ENCODE results near the gene TAF11L11.
"Not testable (repeated sequence)": the region's sequence is repeated elsewhere in the genome, so short reads cannot be mapped to it uniquely, and the experiment has no call there.

Gene TAF11L11

GRCh38 chr5:17603880-17604279 lies at the start of gene TAF11L11:
Gene TAF11L11 (plus strand): TSS chr5:17604183.
- DNase-seq (ENCODE audit: low read depth in 2 of 2): not testable (repeated sequence)

- DNase-seq (ENCODE audit: low read depth in 2 of 2): not testable (repeated sequence)
These were observed 18.3 kb upstream of the TAF11L11 start, which contains the start of gene TAF11L7 for GRCh38 chr5:17585658-17586057. Gene TAF11L7 (minus strand): TSS chr5:17585758.

GRCh38 chr5:17590860-17591259 lies 13.1 kb upstream of the TAF11L11 start, which contains the start of gene TAF11L8:
Gene TAF11L8 (minus strand): TSS chr5:17590960.
- DNase-seq (ENCODE audit: low read depth in 2 of 2): not testable (repeated sequence)

GRCh38 chr5:17594255-17594654 lies 9.7 kb upstream of the TAF11L11 start, which contains the start of gene TAF11L9:
Gene TAF11L9 (minus strand): TSS chr5:17594394.
- DNase-seq (ENCODE audit: low read depth in 2 of 2): not testable (repeated sequence)

- not testable (repeated sequence) for DNase-seq (ENCODE audit: low read depth in 2 of 2)
These were observed 6.3 kb upstream of the TAF11L11 start, which contains the start of gene TAF11L10 for GRCh38 chr5:17597728-17598127. Gene TAF11L10 (minus strand): TSS chr5:17597828.

GRCh38 chr5:17604951-17605350 lies 968 bp downstream of the TAF11L11 start:
- DNase-seq (ENCODE audit: low read depth in 2 of 2): no peak

- not testable (repeated sequence) for DNase-seq (ENCODE audit: low read depth in 2 of 2)
These were observed 3.5 kb downstream of the TAF11L11 start for GRCh38 chr5:17607461-17607860.

- DNase-seq (ENCODE audit: low read depth in 2 of 2): not testable (repeated sequence)
These were observed 6.1 kb downstream of the TAF11L11 start, which contains the start of gene TAF11L12 for GRCh38 chr5:17610092-17610491. Gene TAF11L12 (plus strand): TSS chr5:17610392.

GRCh38 chr5:17614872-17615605 lies 11.1 kb downstream of the TAF11L11 start:
- no peak for DNase-seq (ENCODE audit: low read depth in 2 of 2)

- DNase-seq (ENCODE audit: low read depth in 2 of 2): no peak
These were observed 15.4 kb downstream of the TAF11L11 start for GRCh38 chr5:17619354-17619753.

GRCh38 chr5:17620627-17621026 lies 16.6 kb downstream of the TAF11L11 start:
- no peak for DNase-seq (ENCODE audit: low read depth in 2 of 2)

- no peak for DNase-seq (ENCODE audit: low read depth in 2 of 2)
These were observed 21.7 kb downstream of the TAF11L11 start for GRCh38 chr5:17625686-17626085.

- DNase-seq (ENCODE audit: low read depth in 2 of 2): not testable (repeated sequence)
These were observed 27.8 kb downstream of the TAF11L11 start, which contains the start of gene TAF11L13 for GRCh38 chr5:17631788-17632187. Gene TAF11L13 (plus strand): TSS chr5:17632088.

- no peak for DNase-seq (ENCODE audit: low read depth in 2 of 2)
These were observed 30.2 kb downstream of the TAF11L11 start, which contains the start of gene TAF11L14 for GRCh38 chr5:17634160-17634559. Gene TAF11L14 (plus strand): TSS chr5:17634460.

- not testable (repeated sequence) for DNase-seq (ENCODE audit: low read depth in 2 of 2)
These were observed 45.2 kb downstream of the TAF11L11 start for GRCh38 chr5:17649232-17649631.

GRCh38 chr5:17655201-17655759 lies 51.3 kb downstream of the TAF11L11 start:
- DNase-seq (ENCODE audit: low read depth in 2 of 2): not testable (repeated sequence)

Measured in activated CD4-positive, alpha-beta T cell treated with anti-CD3 and anti-CD28 coated beads for 24 hours (primary cell).